Upper lobe of left lung (tissue), 4 donors: ENCODE data around the gene BCL3.

Experiments
- CTCF ChIP-seq, 6 experiments: fragments of 450-650 bp in 4 of 6; fragments of 200-600 bp in 2 of 6; sonication (generic) in 2 of 6; IDR thresholded peaks; one replicate each; pipeline ENCODE4 v1.5.1; 2016 to 2019; ENCODE audit warnings: antibody characterized with exemption in 6 of 6
- POLR2AphosphoS5 ChIP-seq, 2 donors: sonication (generic); formaldehyde crosslinking; IDR thresholded peaks; one replicate each; pipeline ENCODE4 v1.5.1; 2017; ENCODE audit warnings: antibody characterized with exemption in 2 of 2

DNA sequence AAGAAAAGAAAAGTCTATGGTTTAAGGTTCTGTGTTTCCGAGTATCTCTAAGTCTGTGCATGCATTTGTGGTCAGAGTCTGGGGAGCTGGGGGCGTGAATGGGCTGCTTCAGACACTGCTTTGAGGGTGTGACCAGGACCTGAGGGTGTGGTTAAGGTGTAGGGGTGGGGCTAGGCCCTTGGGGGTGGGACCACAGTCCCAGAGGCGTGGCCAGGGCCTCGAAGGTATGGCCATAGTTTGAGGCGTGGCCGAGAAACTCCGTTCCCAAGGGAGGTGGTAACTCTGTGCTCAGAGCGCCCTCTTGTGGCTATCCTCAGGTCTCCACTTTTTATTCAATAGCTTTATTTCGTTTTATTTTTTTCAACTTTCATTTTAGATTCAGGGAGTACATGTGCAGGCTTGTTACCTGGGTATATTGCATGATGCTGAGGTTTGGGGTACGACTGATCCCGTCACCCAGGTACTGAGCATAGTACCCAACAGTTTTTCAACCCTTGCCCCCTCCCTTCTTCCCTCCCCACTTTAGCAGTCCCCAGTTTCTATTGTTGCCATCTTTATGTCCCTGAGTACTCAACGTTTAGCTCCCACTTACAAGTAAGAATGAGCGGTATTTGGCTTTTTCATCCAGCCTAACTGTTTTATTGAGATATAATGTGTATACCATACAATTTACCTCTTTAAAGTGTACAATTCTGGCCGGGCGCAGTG lies 22.2 kb downstream of the BCL3 start:
- peak in 1 of 2 donors; percentile 56 for TF ChIP-seq POLR2AphosphoS5 (IDR thresholded peaks at IDR 0.05)
- TF ChIP-seq CTCF (IDR thresholded peaks at IDR 0.05) = peak; percentile 70 to 93 (median 85)
